HepG2 (cell line): ENCODE measurements around the gene ERF. TPM values are rescaled to one million over a fixed set of nuclear protein-coding genes. Genes with fewer than 3 reads are reported as not detected.

Experiments
- EZH2 ChIP-seq: conservative IDR thresholded peaks from 2 replicates; pipeline ENCODE4 v1.6.1; 2012; ENCODE audit warnings: mild to moderate bottlenecking, low read depth, low read length, moderate library complexity
- FLYWCH1 ChIP-seq: sonication (generic); formaldehyde crosslinking; IDR thresholded peaks from 2 replicates; pipeline ENCODE4 v1.8.1; 2023; ENCODE audit warnings: mild to moderate bottlenecking, missing genetic modification reagents
- FOSL1 ChIP-seq: sonication (generic); formaldehyde crosslinking; IDR thresholded peaks from 2 replicates; pipeline ENCODE4 v1.9.0; 2021; ENCODE audit warnings: missing genetic modification reagents, borderline replicate concordance
- GPN1 ChIP-seq: sonication (generic); formaldehyde crosslinking; IDR thresholded peaks from 2 replicates; pipeline ENCODE4 v1.5.1; 2020; ENCODE audit warnings: missing genetic modification reagents, borderline replicate concordance
- GTF2F1 ChIP-seq: fragments of 150-350 bp; IDR thresholded peaks from 2 replicates; pipeline ENCODE4 v1.6.1; 2014; ENCODE audit warnings: low read length
- HOXA3 ChIP-seq: sonication (generic); formaldehyde crosslinking; IDR thresholded peaks from 2 replicates; pipeline ENCODE4 v1.5.0; 2020; ENCODE audit warnings: missing genetic modification reagents
- JUNB ChIP-seq: sonication (generic); formaldehyde crosslinking; IDR thresholded peaks from 2 replicates; pipeline ENCODE4 v1.8.0; 2022; ENCODE audit warnings: missing genetic modification reagents, mild to moderate bottlenecking, borderline replicate concordance
- MAX ChIP-seq: IDR thresholded peaks from 2 replicates; pipeline ENCODE4 v1.6.1; 2012; ENCODE audit warnings: inconsistent platforms
- MYC ChIP-seq: sonication (generic); formaldehyde crosslinking; IDR thresholded peaks from 2 replicates; pipeline ENCODE4 v1.9.0; 2021; ENCODE audit warnings: missing genetic modification reagents, borderline replicate concordance
- PPARG ChIP-seq: conservative IDR thresholded peaks from 2 replicates; pipeline ENCODE4 v1.6.1; 2016; ENCODE audit warnings: missing biosample characterization, missing genetic modification reagents
- SRF ChIP-seq: IDR thresholded peaks from 2 replicates; pipeline ENCODE4 v1.6.1; 2011; ENCODE audit warnings: mild to moderate bottlenecking, low read depth, low read length, moderate library complexity
- TCF7 ChIP-seq: sonication (generic); IDR thresholded peaks from 2 replicates; pipeline ENCODE4 v1.6.1; 2016; ENCODE audit warnings: antibody characterized with exemption, low read depth
- ZIK1 ChIP-seq: sonication (generic); formaldehyde crosslinking; IDR thresholded peaks from 2 replicates; pipeline ENCODE4 v1.5.0; 2020; ENCODE audit warnings: mild to moderate bottlenecking, low read depth, missing genetic modification reagents, borderline replicate concordance
- ZMAT5 ChIP-seq: sonication (generic); formaldehyde crosslinking; IDR thresholded peaks from 2 replicates; pipeline ENCODE4 v1.5.0; 2020; ENCODE audit warnings: mild to moderate bottlenecking, low read depth, missing genetic modification reagents, borderline replicate concordance
- ZNF12 ChIP-seq: sonication (generic); formaldehyde crosslinking; IDR thresholded peaks from 2 replicates; pipeline ENCODE4 v1.5.0; 2020; ENCODE audit warnings: missing genetic modification reagents
- ZNF124 ChIP-seq: sonication (generic); formaldehyde crosslinking; IDR thresholded peaks from 2 replicates; pipeline ENCODE4 v1.4.0; 2020; ENCODE audit warnings: missing genetic modification reagents
- ZNF468 ChIP-seq: sonication (generic); formaldehyde crosslinking; IDR thresholded peaks from 2 replicates; pipeline ENCODE4 v1.8.0; 2022; ENCODE audit warnings: mild to moderate bottlenecking, moderate library complexity, missing genetic modification reagents
- ZNF564 ChIP-seq: sonication (generic); formaldehyde crosslinking; IDR thresholded peaks from 2 replicates; pipeline ENCODE4 v1.8.1; 2023; ENCODE audit warnings: mild to moderate bottlenecking, missing genetic modification reagents
- ZNF577 ChIP-seq: sonication (generic); formaldehyde crosslinking; IDR thresholded peaks from 2 replicates; pipeline ENCODE4 v1.4.0; 2020; ENCODE audit warnings: mild to moderate bottlenecking, low read depth, missing genetic modification reagents, borderline replicate concordance
- polyA plus RNA-seq, 8 experiments: library from polyadenylated mRNA; depleted of rRNA in 3 of 8; stranded (reverse) in 7 of 8; unstranded in 1 of 8; fragments of >200 nt; fragmentation: Illumina TruSeq in 4 of 8; extraction: Trizol in 4 of 8; gene quantifications; 2 replicates each; pipeline versions ENCODE4 v1.2.1 to v1.2.3, GENCODE V29; 2011 to 2016; ENCODE audit warnings: low read depth in 4 of 8, missing spikeins in 1 of 8, mixed read lengths in 1 of 8; ENCODE audit not compliant: insufficient read depth in 1 of 8
- total RNA-seq, 5 experiments: library from RNA; depleted of rRNA; stranded (reverse); fragments of >200 nt; fragmentation: Illumina TruSeq; extraction: Trizol; gene quantifications; 2 replicates each; pipeline ENCODE4 v1.2.3, GENCODE V29; 2016; ENCODE audit warnings: low read depth in 1 of 5
- TF ChIP-seq, protein P1 (sequence below): sonication (generic); formaldehyde crosslinking; IDR thresholded peaks from 2 replicates; pipeline ENCODE4 v1.8.0; 2022; ENCODE audit warnings: low read depth, missing genetic modification reagents
- TF ChIP-seq, protein P2 (sequence below): sonication (generic); formaldehyde crosslinking; IDR thresholded peaks from 2 replicates; pipeline ENCODE4 v1.4.0; 2020; ENCODE audit warnings: mild to moderate bottlenecking, missing genetic modification reagents
- TF ChIP-seq, protein P3 (sequence below): sonication (generic); formaldehyde crosslinking; IDR thresholded peaks from 2 replicates; pipeline ENCODE4 v1.5.0; 2020; ENCODE audit warnings: missing genetic modification reagents
- TF ChIP-seq, protein P4 (sequence below): sonication (generic); formaldehyde crosslinking; IDR thresholded peaks from 2 replicates; pipeline ENCODE4 v1.8.0; 2022; ENCODE audit warnings: missing genetic modification reagents, low read depth, mild to moderate bottlenecking, borderline replicate concordance

ERF gene
- total and polyA plus RNA-seq, 2 of the 13 experiments (the other 11 are each of a cell fraction or from before 2014, with no cell fraction given): 67.1 to 69.9 TPM

GRCh38 chr19:42219812-42220750 is 34.8 kb downstream of the ERF start, which contains the start of gene ZNF526 (continued):
- TF ChIP-seq JUNB (peak; percentile 68), ZIK1 (CRISPR knock-in tag) (no peak), FOSL1 (no peak), ZNF564 (no peak), ZMAT5 (CRISPR knock-in tag) (no peak), ZNF124 (CRISPR knock-in tag) (0 out of 2 replicates have a peak, but pooled peaks have one; percentile 39), HOXA3 (peak; percentile 74; the same call in 1 of the 2 replicates), MAX (peak; percentile 71; the same call in 1 of the 2 replicates), SRF (no peak), TCF7 (no peak), FLYWCH1 (no peak), EZH2 (no peak), MYC (CRISPR knock-in tag) (peak; percentile 86; the same call in 1 of the 2 replicates), ZNF12 (CRISPR knock-in tag) (no peak), GTF2F1 (no peak), ZNF468 (CRISPR knock-in tag) (no peak), PPARG (no peak), GPN1 (CRISPR knock-in tag) (no peak), ZNF577 (CRISPR knock-in tag) (no peak)
- TF ChIP-seq, protein P1, sequence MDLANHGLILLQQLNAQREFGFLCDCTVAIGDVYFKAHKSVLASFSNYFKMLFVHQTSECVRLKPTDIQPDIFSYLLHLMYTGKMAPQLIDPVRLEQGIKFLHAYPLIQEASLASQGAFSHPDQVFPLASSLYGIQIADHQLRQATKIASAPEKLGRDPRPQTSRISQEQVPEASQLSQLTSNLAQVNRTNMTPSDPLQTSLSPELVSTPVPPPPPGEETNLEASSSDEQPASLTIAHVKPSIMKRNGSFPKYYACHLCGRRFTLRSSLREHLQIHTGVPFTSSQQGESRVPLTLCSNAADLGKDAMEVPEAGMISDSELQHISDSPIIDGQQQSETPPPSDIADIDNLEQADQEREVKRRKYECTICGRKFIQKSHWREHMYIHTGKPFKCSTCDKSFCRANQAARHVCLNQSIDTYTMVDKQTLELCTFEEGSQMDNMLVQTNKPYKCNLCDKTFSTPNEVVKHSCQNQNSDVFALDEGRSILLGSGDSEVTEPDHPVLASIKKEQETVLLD: peak; percentile 38; the same call in 1 of the 2 replicates
- TF ChIP-seq, protein P2, sequence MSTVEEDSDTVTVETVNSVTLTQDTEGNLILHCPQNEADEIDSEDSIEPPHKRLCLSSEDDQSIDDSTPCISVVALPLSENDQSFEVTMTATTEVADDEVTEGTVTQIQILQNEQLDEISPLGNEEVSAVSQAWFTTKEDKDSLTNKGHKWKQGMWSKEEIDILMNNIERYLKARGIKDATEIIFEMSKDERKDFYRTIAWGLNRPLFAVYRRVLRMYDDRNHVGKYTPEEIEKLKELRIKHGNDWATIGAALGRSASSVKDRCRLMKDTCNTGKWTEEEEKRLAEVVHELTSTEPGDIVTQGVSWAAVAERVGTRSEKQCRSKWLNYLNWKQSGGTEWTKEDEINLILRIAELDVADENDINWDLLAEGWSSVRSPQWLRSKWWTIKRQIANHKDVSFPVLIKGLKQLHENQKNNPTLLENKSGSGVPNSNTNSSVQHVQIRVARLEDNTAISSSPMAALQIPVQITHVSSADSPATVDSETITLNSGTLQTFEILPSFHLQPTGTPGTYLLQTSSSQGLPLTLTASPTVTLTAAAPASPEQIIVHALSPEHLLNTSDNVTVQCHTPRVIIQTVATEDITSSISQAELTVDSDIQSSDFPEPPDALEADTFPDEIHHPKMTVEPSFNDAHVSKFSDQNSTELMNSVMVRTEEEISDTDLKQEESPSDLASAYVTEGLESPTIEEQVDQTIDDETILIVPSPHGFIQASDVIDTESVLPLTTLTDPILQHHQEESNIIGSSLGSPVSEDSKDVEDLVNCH (CRISPR knock-in tag): no peak
- TF ChIP-seq, protein P3, sequence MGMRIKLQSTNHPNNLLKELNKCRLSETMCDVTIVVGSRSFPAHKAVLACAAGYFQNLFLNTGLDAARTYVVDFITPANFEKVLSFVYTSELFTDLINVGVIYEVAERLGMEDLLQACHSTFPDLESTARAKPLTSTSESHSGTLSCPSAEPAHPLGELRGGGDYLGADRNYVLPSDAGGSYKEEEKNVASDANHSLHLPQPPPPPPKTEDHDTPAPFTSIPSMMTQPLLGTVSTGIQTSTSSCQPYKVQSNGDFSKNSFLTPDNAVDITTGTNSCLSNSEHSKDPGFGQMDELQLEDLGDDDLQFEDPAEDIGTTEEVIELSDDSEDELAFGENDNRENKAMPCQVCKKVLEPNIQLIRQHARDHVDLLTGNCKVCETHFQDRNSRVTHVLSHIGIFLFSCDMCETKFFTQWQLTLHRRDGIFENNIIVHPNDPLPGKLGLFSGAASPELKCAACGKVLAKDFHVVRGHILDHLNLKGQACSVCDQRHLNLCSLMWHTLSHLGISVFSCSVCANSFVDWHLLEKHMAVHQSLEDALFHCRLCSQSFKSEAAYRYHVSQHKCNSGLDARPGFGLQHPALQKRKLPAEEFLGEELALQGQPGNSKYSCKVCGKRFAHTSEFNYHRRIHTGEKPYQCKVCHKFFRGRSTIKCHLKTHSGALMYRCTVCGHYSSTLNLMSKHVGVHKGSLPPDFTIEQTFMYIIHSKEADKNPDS (CRISPR knock-in tag): no peak
- TF ChIP-seq, protein P4, sequence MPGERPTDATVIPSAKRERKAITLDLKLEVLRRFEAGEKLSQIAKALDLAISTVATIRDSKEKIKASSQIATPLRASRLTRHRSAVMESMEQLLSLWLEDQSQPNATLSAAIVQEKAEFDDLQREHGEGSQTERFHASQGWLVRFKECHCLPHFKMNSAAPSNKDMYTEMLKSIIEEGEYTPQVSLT (CRISPR knock-in tag): no peak
